HCT116 (cell line): ENCODE measurements around the gene RUFY2. TPM values are rescaled to one million over a fixed set of nuclear protein-coding genes. Genes with fewer than 3 reads are reported as not detected.

Experiments used
- ATAC-seq: fragments of 200-7000 bp; cut with Tn5 transposase; 2 replicates; pipeline ENCODE4 v1.9.1; 2020; ENCODE audit warnings: mild to moderate bottlenecking, moderate library complexity
- BruUV-seq: library from RNA; stranded (reverse); fragments of 400-500 nt; replicated peaks from 2 replicates; lab custom pipeline; 2021; lab: Mats Ljungman, UMichigan
- CTCF ChIA-PET: fragments of 300-600 bp; sonication (Branson Sonifier 250); formaldehyde crosslinking; loops from one replicate; lab custom pipeline; 2021; ENCODE audit warnings: antibody characterized with exemption; lab: Charles Lee
- POLR2A ChIA-PET: fragments of 300-600, 350-600 bp; sonication (Branson Sonifier 250); formaldehyde crosslinking; loops from one replicate; lab custom pipeline; 2021; ENCODE audit warnings: antibody characterized with exemption; lab: Charles Lee
- RAD21 ChIA-PET, 2 experiments: fragments of 300-600 bp; sonication (Branson Sonifier 250); formaldehyde crosslinking; loops; one replicate each; lab custom pipeline; 2023; ENCODE audit warnings: low total read pairs in 2 of 2; ENCODE audit not compliant: uncharacterized antibody in 2 of 2, unreplicated experiment in 2 of 2, low non-redundant PET in 1 of 2; lab: Charles Lee
- DNase-seq: peaks from one replicate; pipeline ENCODE4 v3.0.0-alpha.2; 2010; ENCODE audit warnings: low read depth, low spot score
- H2AFZ ChIP-seq: fragments of 200-600 bp; shearing (Covaris generic), sonication (generic); 2 replicates; pipeline ENCODE4 v1.6.1; 2017; ENCODE audit warnings: low read depth, mixed run types, mixed read lengths, antibody characterized with exemption, low read length; ENCODE audit not compliant: poor library complexity, severe bottlenecking
- H3K27ac ChIP-seq: 2 replicates; pipeline ENCODE4 v1.5.1; 2012; ENCODE audit warnings: low read depth, low read length
- H3K27me3 ChIP-seq: fragments of 200-600 bp; sonication (generic); 2 replicates; pipeline ENCODE4 v1.6.1; 2016; ENCODE audit warnings: mixed run types, low read length, mixed read lengths; ENCODE audit not compliant: insufficient read depth
- H3K36me3 ChIP-seq, 2 experiments: fragments of 200-500 bp in 1 of 2; fragments of 200-600 bp in 1 of 2; sonication (Bioruptor generic) in 1 of 2; sonication (generic) in 1 of 2; 2 replicates each; pipeline versions ENCODE4 v1.5.1 to v1.6.1; 2014 to 2016; ENCODE audit warnings: low read length in 2 of 2, inconsistent platforms in 1 of 2, mixed read lengths in 1 of 2, mixed run types in 1 of 2; ENCODE audit not compliant: insufficient read depth in 2 of 2, control insufficient read depth in 1 of 2
- H3K4me1 ChIP-seq, 2 experiments: fragments of 200-600 bp in 1 of 2; sonication (generic) in 1 of 2; 2 replicates each; pipeline versions ENCODE4 v1.5.1 to v1.6.1; 2012 to 2017; ENCODE audit warnings: low read length in 2 of 2, inconsistent platforms in 1 of 2, mild to moderate bottlenecking in 1 of 2, mixed read lengths in 1 of 2, mixed run types in 1 of 2, moderate library complexity in 1 of 2; ENCODE audit not compliant: insufficient read depth in 2 of 2, control insufficient read depth in 1 of 2
- H3K4me2 ChIP-seq: fragments of 200-600 bp; sonication (generic); 2 replicates; pipeline ENCODE4 v1.6.1; 2017; ENCODE audit warnings: mixed run types, low read length, mixed read lengths
- H3K4me3 ChIP-seq, 2 experiments: fragments of 200-600 bp in 1 of 2; sonication (generic) in 1 of 2; replicated peaks in 1 of 2; 2 replicates each; pipeline ENCODE4 v1.5.1; 2011 to 2016; ENCODE audit warnings: low read length in 2 of 2, control low read depth in 1 of 2, low read depth in 1 of 2, mild to moderate bottlenecking in 1 of 2, mixed read lengths in 1 of 2, mixed run types in 1 of 2
- H3K79me2 ChIP-seq: fragments of 200-600 bp; sonication (generic); 2 replicates; pipeline ENCODE4 v1.6.1; 2017; ENCODE audit warnings: mild to moderate bottlenecking, mixed run types, low read length, moderate library complexity, mixed read lengths; ENCODE audit not compliant: insufficient read depth
- H3K9ac ChIP-seq: fragments of 200-600 bp; sonication (generic); 2 replicates; pipeline ENCODE4 v1.6.1; 2016; ENCODE audit warnings: low read length, mixed read lengths
- H3K9me2 ChIP-seq: fragments of 200-600 bp; sonication (generic), shearing (Covaris generic); 2 replicates; pipeline ENCODE4 v1.6.1; 2017; ENCODE audit warnings: mixed run types, mild to moderate bottlenecking, moderate library complexity; ENCODE audit not compliant: insufficient read depth
- H3K9me3 ChIP-seq, 2 experiments: fragments of 200-500 bp in 1 of 2; fragments of 200-600 bp in 1 of 2; sonication (Bioruptor generic) in 1 of 2; sonication (generic) in 1 of 2; 2 replicates each; pipeline ENCODE4 v1.6.1; 2014 to 2017; ENCODE audit warnings: low read length in 2 of 2, mixed read lengths in 2 of 2, inconsistent platforms in 1 of 2, low read depth in 1 of 2, mild to moderate bottlenecking in 1 of 2, mixed run types in 1 of 2, moderate library complexity in 1 of 2; ENCODE audit not compliant: control insufficient read depth in 1 of 2, insufficient read depth in 1 of 2
- H4K20me1 ChIP-seq: fragments of 200-600 bp; sonication (generic), shearing (Covaris generic); 2 replicates; pipeline ENCODE4 v1.6.1; 2017; ENCODE audit warnings: mixed run types, mild to moderate bottlenecking, moderate library complexity; ENCODE audit not compliant: insufficient read depth
- ATF3 ChIP-seq: IDR thresholded peaks from 2 replicates; pipeline ENCODE4 v1.6.1; 2012
- CEBPB ChIP-seq: IDR thresholded peaks from 2 replicates; pipeline ENCODE4 v1.6.1; 2012; ENCODE audit warnings: low read depth
- CTCF ChIP-seq, 3 experiments: fragments of 200-600 bp in 1 of 3; sonication (generic) in 1 of 3; IDR thresholded peaks in 2 of 3; conservative IDR thresholded peaks in 1 of 3; 2 replicates each; pipeline ENCODE4 v1.5.1; 2012 to 2017; ENCODE audit warnings: low read depth in 2 of 3, low read length in 2 of 3, antibody characterized with exemption in 1 of 3, borderline replicate concordance in 1 of 3, control low read depth in 1 of 3, mild to moderate bottlenecking in 1 of 3, mixed read lengths in 1 of 3, mixed run types in 1 of 3, moderate library complexity in 1 of 3; ENCODE audit not compliant: insufficient read depth in 1 of 3
- EGR1 ChIP-seq: IDR thresholded peaks from 2 replicates; pipeline ENCODE4 v1.6.1; 2012; ENCODE audit warnings: low read depth
- ELF1 ChIP-seq: IDR thresholded peaks from 2 replicates; pipeline ENCODE4 v1.6.1; 2012; ENCODE audit warnings: low read depth, borderline replicate concordance
- EZH2 ChIP-seq: fragments of 200-600 bp; sonication (generic); IDR thresholded peaks from 2 replicates; pipeline ENCODE4 v1.6.1; 2017; ENCODE audit warnings: antibody characterized with exemption, mixed run types
- FOSL1 ChIP-seq: IDR thresholded peaks from 2 replicates; pipeline ENCODE4 v1.6.1; 2012; ENCODE audit warnings: low read depth
- MAX ChIP-seq: IDR thresholded peaks from 2 replicates; pipeline ENCODE4 v1.6.1; 2012
- POLR2A ChIP-seq: IDR thresholded peaks from 2 replicates; pipeline ENCODE4 v1.7.0; 2011; ENCODE audit warnings: borderline replicate concordance; ENCODE audit not compliant: insufficient read depth, insufficient read length; ENCODE audit errors: extremely low read depth
- RAD21 ChIP-seq: IDR thresholded peaks from 2 replicates; pipeline ENCODE4 v1.6.1; 2012; ENCODE audit warnings: low read depth, mild to moderate bottlenecking
- REST ChIP-seq: IDR thresholded peaks from 2 replicates; pipeline ENCODE4 v1.6.1; 2012; ENCODE audit warnings: low read depth
- SIN3A ChIP-seq: IDR thresholded peaks from 2 replicates; pipeline ENCODE4 v1.6.1; 2012; ENCODE audit warnings: low read depth
- SP1 ChIP-seq: IDR thresholded peaks from 2 replicates; pipeline ENCODE4 v1.6.1; 2012; ENCODE audit warnings: low read depth
- SRF ChIP-seq: IDR thresholded peaks from 2 replicates; pipeline ENCODE4 v1.6.1; 2012; ENCODE audit warnings: low read depth
- YY1 ChIP-seq: IDR thresholded peaks from 2 replicates; pipeline ENCODE4 v1.6.1; 2011; ENCODE audit warnings: low read length, low read depth, moderate library complexity, mild to moderate bottlenecking; ENCODE audit not compliant: insufficient replicate concordance; ENCODE audit errors: extremely low read depth
- ZFX ChIP-seq: fragments of 450-650 bp; IDR thresholded peaks from 2 replicates; pipeline ENCODE4 v1.6.1; 2017
- intact Hi-C: fragments of 100-400 bp; cut with micrococcal nuclease; formaldehyde crosslinking; loops from 2 replicates; pipeline ENCODE4 v1.10.0; 2022
- total RNA-seq: library from RNA; stranded (reverse); gene quantifications from one replicate; pipeline ENCODE4 v1.2.1, GENCODE V29; 2021; ENCODE audit not compliant: unreplicated experiment

Gene RUFY2
- total RNA-seq, 1 experiment from 2014 or later: 13.0 TPM

- CTCF ChIA-PET: no interaction called here
- POLR2A ChIA-PET: no interaction called here
- no peaks in the 10 kb centered on the region for H3K4me1 ChIP-seq
- H3K9me2 ChIP-seq: no peaks in the 10 kb centered on the region
- no peak overlapping the region for H3K4me3 ChIP-seq
- no peaks in the 10 kb centered on the region for H3K27me3 ChIP-seq
- intact Hi-C loops: no loop called here
- H3K79me2 ChIP-seq: peaks cover 2% of the 10 kb centered on the region; the same call in 1 of the 2 replicates
- H3K9me3 ChIP-seq: no peaks in the 10 kb centered on the region
- TF ChIP-seq ELF1 (no peak), EGR1 (no peak), ZFX (no peak), YY1 (no peak)
- no peak overlapping the region for H2AFZ ChIP-seq
- no peak for DNase-seq
- no peak overlapping the region for H3K27ac ChIP-seq
- peaks cover 12 to 23% of the 10 kb centered on the region in 2 experiments; a peak in 2 of 4 replicates for H3K36me3 ChIP-seq
- H3K4me2 ChIP-seq: no peak overlapping the region
- no peaks in the 10 kb centered on the region for H4K20me1 ChIP-seq
- H3K9ac ChIP-seq: no peak overlapping the region
- BruUV-seq: no TSS peak
- ATAC-seq: no peak
- RAD21 ChIA-PET: no interaction called here
These were observed 16.4 kb upstream of the RUFY2 start for GRCh38 chr10:68423522-68423921.

- no peak overlapping the region for H3K4me3 ChIP-seq
- H3K9me2 ChIP-seq: no peaks in the 10 kb centered on the region
- no peaks in the 10 kb centered on the region for H4K20me1 ChIP-seq
- H3K9me3 ChIP-seq: no peaks in the 10 kb centered on the region
- H3K36me3 ChIP-seq: peaks cover 15 to 21% of the 10 kb centered on the region in 2 experiments
- H3K79me2 ChIP-seq: no peaks in the 10 kb centered on the region
- ChIA-PET POLR2A (no interaction called here), RAD21 (no interaction called here), CTCF (no interaction called here)
- H3K4me1 ChIP-seq: no peaks in the 10 kb centered on the region
- DNase-seq (no peak), ATAC-seq (no peak)
- no peaks in the 10 kb centered on the region for H3K27me3 ChIP-seq
- no peak overlapping the region for H2AFZ ChIP-seq
- H3K4me2 ChIP-seq: no peak overlapping the region
- BruUV-seq: no TSS peak
- H3K27ac ChIP-seq: no peak overlapping the region
- H3K9ac ChIP-seq: no peak overlapping the region
- intact Hi-C loops: no loop called here
- TF ChIP-seq CTCF (IDR thresholded peaks at IDR 0.05 in 2 of 3, conservative IDR thresholded peaks at IDR 0.05 in 1 of 3; ENCODE audit: borderline replicate concordance in 1 of 3, insufficient read depth in 1 of 3, low read depth in 2 of 3, low read length in 2 of 3): no peak
- TF ChIP-seq ZFX: no peak
- no peak for TF ChIP-seq SIN3A
- TF ChIP-seq EGR1: no peak
- no peak for TF ChIP-seq MAX
- no peak for TF ChIP-seq FOSL1
- no peak for TF ChIP-seq CEBPB
- TF ChIP-seq EZH2: no peak
- no peak for TF ChIP-seq REST
- no peak for TF ChIP-seq POLR2A
- TF ChIP-seq SRF: no peak
- no peak for TF ChIP-seq SP1
- no peak for TF ChIP-seq YY1
- TF ChIP-seq RAD21: no peak
- no peak for TF ChIP-seq ATF3
These were observed 12.3 kb upstream of the RUFY2 start for GRCh38 chr10:68419376-68419775.
